Activated CD4-positive, alpha-beta T cell treated with anti-CD3 and anti-CD28 coated beads, Interleukin-2, amount 50 U/mL, for 24 hours (primary cell): Measurements from ENCODE around the gene SORBS1.

Experiments used
- DNase-seq, 2 donors: peaks; one replicate each; pipeline ENCODE4 v3.0.0-alpha.2; 2020; ENCODE audit warnings: low read depth in 1 of 2, low spot score in 1 of 2

The SORBS1 gene

DNA sequence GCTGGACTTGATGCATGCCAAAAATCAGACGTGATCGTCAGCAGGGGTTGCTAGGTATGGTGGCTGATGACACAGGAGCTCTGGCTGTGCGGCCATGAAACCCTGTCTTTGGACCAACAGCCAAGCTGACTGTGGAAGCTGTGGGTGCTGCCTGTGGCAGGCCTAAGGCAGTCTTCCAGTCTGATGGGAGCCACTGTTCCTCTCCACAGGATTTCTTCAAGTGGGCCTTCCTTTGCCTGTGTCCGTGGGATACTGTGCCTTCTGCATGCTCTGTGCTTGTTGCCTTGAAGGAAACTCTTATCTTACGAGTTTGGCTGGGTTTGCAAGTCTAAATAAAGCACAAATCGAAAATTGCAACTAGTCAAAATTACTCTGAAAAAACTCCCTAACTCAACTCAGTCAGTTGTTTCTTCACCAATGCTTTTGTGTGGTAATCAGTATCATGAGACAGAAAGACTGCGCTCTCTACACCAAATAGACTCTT is 168.4 kb downstream of the SORBS1 start:
- no peak for DNase-seq

DNA sequence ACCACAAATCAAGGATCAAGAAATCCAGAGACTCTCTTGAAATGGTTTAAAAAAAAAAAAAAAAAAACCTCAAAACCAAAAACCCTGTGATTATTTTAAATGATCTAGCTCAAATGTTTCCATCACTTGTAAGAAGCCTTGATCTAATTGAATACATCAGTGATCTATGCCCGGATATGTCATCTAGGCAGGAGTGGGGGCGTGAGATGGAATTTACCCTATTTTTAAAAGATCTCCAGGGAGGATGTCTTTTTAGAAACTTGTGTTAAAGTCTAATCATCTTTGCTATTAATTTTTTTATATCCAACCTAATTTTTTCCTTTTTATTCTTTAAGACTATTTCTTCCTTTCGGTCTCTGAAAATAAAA is 169.0 kb downstream of the SORBS1 start:
- DNase-seq = no peak

DNA sequence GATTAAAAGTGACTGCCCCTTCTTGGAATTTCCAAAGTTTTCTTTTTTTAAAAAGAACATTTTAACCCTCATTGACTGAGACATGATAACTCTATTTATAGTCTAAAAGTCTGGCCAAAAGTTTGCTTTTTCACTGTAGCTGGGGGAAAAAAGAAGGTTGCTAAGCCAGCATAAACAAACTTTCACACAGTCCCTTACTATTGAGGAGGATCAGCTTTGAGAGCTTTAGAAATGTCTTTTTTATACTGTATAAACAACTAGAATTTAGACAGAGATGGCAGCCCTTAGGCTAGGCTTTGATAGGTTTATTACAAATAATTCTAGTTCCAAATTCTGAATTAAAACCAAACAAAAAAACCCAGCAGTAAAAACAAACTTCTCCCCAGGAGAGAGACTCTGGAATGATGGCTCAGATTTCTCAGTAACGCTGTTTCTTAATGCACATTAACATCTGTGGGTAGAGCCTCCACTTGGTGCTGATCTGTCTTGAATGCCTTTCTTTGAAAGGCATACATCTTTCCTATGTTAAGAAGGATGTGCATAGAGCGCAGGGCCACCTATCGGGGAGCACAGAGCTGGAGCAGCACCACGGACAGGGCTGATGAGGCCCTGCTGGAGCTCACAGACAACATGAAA is 169.5 kb downstream of the SORBS1 start:
- no peak for DNase-seq

DNA sequence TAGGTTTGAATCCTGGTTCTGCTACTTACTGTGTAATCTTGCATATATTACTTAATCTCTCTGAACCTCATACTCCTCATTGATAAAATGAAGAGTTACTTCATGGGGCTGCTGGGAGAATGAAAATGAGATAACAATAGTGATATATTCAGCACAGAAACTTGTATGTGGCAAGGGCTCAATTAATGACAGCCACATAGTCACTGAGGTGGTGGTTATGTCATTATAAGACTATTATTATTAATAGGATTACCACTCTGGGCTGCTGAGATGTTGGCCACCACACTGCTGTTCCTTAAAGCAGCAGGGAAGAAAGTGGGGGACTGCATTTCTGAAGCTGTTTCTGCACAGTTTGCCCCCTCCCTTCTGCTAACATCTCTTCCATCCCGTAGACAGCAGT is 170.0 kb downstream of the SORBS1 start:
- no peak for DNase-seq

DNA sequence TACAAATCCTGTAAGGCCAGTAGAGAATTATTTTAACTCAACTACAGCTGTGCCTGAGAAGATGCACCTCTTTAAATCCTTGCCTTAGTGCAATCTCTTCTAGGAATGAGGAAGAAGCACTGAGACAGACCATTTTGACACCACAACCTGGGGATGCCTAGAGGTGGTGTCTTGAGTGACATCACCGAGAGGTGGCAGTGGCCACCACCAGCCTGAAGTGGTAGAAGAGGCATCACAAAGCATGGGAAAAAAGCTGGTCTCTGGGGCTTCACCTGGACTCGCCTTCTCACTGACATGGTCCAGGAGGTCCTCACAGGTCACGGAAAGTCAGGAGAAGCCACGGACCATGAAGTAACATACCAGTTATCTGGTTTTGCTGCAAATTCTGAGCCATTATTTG is 171.2 kb downstream of the SORBS1 start:
- no peak for DNase-seq

DNA sequence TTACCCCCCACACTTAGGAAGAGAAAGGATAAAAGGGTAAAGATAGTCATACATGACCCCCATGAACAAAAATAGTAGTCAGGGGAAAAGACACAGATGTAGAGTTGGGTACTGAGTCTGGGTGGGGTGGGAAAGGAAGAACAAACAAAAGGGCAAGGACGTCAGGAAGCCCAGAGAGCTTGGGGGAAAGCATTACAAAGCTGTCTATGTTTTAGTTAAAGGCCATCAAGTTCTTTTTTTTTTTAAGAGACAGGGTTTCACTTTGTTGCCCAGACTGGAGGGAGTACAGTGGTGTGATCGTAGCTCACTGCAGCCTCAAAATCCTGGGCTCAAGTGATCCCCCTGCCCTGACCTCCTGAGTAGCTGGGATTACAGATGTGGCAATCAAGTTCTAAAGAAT is 172.0 kb downstream of the SORBS1 start:
- DNase-seq = no peak

DNA sequence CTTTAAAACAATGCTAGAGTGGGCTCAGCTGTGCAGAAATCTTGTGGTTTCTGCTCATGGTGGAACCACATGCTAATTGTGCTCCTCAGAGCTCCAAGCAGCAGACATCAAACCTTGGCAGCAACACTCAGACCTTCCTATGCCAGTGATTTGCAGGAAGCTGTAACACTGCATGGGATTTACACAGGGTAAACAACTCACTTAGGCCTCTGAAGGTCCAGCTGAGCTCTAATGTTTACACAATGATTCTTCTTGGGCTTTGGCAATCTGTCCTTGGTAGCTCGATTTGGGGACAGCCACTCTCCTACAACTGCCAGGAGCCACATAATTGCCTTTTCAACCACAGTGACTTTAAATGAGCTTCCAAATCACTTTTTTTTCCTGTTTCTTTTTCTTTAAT is 172.6 kb downstream of the SORBS1 start:
- no peak for DNase-seq

DNA sequence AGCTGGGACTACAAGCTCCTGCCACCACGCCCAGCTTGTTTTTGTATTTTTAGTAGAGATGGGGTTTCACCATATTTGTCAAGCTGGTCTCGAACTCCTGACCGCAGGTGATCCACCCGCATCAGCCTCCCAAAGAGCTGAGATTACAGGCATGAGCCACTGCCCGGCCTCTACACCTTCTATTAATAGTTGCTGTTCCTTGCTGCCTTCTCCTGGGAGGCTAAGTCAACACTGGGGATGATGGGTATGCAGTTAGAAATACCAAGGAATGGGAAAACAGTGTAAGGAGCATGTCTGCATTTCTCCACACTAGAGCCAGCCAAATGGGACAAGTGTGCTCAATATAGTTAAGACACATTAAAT is 173.1 kb downstream of the SORBS1 start:
- DNase-seq = no peak

DNA sequence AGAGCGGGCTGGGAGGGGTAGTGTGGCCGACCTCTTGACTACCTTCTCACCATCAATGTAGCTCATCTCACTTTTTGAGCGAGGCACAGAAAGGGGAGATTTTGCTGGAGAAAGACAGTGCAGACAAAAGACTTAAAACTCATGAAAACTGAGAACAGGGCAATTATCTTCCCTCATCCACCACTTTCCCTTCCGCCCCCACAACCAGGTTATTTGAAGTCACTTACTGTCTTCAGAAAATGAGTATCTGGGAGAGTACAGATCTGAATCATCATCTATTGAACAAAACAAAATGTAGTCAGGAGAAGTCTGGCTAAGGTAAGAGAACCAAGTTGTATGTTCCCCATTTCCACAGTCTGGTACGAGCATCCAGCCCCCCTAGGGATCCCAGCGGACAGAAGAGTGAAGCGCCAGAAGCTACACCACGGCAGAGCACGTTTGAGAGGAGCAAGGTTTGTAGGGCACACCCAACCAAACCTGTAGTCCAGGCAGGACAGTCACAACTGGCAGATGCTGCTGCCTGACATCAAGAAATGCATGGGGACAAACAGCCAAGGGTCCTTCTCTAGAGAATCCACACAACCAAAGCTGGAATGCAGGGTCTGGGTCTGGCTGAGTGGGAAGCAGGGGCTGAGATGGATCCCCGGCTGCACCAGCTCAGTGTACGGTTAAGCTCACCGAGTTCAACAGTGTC is 177.0 kb downstream of the SORBS1 start:
- no peak for DNase-seq

DNA sequence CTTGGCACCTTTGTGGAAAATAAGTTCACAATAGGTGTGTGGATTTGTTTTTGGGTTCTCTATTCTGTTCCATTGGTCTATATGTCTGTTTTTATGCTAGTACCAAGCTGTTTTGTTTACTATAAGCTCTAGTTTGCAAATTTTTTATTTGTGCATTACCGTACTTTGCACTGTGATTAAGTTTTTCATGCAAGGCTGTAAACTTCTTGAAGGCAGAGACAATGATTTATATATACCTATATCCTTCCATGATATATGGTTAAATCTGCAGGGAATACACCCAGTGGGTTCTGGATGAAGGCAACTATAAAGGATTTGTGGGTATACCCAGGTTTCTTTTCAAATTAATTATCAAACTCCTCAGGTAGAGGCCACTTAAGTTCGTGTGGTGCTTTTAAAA is 178.6 kb downstream of the SORBS1 start:
- no peak for DNase-seq

DNA sequence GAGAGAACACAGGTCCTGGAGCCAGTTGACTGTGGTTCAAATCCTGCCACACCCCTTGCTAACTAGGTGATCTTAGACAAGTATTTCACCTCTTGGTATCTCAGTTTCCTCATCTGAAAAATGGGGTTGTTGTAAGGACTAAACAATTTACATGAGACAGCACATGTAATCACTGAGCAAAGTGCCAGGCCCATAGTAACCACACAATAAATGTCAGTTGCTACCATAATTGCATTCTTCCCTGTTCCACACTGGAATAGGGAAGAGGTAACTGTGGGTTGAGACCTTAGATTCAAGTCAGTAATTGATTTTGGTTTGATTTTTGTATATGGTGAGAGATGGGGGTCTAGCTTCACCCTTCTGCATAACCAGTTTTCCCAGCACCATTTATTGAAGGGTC is 179.0 kb downstream of the SORBS1 start:
- DNase-seq = no peak

DNA sequence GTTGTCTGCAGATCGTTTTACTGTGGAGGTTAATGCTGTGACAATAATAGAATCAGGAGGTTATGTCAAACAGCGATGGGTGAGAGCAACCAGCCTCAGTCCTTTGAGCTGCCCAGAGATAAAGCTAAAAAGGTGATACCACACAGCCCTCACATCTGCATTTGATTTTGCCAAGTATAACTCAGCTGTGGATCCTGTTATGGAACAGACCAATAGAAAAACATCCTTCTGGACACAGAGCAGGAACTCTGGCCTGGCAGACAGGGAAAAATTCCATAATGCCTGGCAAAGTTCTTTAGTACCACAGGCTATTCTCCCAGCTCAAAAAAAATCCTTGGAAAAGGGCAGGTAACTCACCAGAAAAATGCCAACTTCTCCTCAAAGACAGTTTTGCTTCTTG is 183.2 kb downstream of the SORBS1 start:
- no peak for DNase-seq

DNA sequence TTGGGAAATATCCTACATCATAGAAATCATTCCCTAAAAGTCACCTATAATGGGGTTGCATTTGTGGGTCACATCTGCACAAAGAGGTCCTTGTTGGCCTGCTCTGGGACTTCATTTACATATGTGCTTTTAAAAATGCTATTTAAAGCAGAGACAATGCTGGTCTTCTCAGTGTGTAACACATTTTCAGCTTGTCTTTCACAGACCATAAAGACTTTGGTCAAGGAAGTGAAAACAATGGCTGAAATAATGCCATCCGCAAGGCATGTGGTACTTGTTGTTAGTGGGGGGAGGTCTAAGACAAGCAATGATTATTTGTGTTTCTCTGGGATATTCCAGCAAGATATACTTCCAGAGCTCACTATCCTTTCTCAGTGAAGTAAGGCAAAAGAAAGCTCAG is 185.8 kb downstream of the SORBS1 start:
- no peak for DNase-seq

DNA sequence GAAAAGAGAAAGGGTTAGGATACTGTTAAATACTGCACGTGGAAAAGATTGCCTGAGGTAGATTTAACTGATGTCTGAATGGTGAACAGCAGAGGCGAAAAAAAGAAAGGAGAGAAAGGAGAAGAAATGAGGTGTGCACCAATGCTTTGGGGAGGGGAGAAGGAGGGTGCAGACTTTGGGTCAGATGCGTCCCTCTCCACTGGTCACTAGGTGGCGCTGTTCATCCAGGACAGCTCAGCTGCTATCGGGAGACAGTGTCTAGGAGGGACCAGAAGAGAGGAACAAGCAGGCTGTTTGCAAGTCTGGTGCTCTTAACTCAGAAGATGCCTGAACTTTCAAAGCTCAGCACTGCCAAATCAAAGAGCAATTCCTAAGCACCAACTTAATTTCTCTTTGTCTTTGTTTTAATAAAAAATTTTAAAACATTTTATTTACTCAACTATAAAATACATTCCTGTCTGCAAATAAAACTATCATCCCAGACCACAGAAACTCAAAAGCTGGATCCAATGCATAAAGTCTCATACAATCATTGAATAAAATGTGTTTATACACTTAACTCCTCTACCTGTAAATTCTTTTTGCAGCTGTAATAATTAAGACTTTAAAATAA is 186.5 kb downstream of the SORBS1 start:
- DNase-seq = peak in 1 of 2 donors; percentile 54

DNA sequence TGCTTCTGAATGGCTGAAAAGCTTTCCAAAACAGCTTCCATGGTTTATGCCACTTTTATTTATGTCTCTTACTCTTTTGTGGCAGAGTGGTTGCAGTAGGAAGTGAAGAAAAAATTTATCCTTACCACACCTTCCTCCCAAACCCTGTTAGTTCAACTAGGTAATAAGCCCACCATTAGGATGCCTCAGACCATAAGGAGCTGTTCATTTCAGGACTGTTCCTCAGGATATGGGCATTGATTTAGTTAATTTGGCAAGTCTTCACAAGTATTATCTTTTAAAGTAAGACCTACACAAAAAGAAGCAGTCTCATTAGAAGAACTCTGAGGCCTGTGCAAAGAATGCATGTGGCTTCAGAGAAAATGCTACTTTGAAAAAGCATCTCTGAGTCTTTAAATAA is 187.5 kb downstream of the SORBS1 start:
- DNase-seq = no peak

DNA sequence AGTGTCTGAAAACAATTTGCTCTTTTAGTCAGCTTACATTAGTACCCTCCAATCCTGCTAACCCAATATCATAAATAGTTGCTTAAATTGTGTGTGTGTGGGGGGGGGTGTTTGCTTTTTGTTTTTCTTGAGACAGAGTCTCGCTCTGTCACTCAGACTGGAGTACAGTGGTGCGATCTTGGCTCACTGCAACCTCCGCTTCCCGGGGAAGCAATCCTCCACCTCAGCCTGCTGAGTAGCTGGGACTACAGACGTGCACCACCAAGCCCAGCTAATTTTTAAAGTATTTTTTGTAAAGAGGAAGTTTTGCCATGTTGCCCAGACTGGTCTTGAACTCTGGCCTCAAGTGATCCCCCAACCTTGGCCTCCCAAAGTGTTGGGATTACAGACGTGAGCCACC is 196.8 kb downstream of the SORBS1 start:
- DNase-seq = no peak

DNA sequence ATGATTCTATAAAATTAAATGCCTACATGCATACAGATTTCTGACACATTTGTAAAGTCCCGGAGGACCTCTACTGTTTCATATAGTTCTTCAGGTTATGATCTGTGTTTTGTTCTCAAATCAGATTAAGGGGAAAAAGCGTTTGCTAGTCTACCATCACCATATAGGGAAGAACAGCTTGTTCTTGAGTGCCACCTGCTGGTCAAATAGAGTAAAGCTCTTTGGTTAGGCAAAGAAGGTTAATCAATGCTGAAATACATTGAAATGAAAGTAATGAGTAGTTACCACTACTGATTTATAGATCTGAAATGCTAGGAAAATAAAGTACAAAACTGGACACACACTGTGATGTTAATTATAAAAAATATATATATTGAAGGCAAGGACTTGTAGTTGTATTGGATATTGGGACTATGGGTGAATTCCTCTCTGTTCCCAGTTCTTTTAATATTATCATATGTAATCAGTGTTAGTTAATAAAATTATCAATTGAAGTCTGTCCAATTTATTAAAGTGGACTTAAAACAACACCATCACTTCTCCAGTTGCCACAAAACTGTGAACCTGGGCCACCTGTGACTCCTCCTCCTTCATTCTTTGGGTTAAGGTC is 197.8 kb downstream of the SORBS1 start:
- peak in 1 of 2 donors; percentile 50 for DNase-seq

DNA sequence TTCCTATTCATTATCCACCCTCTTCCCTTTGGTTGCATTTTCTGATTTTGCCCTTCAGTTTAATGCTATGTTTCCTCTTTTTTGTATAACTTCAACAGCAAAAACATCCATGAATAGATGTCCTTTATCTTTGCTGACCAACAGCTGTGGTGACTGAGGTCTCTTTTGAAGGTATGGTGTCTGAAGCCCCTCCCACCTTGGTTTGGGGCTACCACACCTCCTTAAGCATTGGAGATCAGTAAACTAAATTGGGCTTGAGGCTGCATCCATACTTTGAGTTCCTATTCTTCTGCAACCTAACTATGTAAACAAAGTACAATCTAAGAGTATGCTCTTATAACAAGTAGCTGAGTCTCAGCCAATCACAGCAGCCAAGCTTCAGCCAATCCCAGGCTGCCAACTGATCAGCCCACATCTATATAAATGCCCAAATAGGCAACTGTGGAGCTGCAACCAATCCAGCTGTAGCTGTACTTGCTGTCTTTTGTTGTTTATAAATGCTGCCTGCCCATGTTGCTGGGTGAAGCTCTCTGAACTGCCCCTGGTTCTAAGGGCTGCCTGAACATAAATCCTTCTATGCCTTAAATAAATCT is 201.0 kb downstream of the SORBS1 start:
- DNase-seq = no peak

DNA sequence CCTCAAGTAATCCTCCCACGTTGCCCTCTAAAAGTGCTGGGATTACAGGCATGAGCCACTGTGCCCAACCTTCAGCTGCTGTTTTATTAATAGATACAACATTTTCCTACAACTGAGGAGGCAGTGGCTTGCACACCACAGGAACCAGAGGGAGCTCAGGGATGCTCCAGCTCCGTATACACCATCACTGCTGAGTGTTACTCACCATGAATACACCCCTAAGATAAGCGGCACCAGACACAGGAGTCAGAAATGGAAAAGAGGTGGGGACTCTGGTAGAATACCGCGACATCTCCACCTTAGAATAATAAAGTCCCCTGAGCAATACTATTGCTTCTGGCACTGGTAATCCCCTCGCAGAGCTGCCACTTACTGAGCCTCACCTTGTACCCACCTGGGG is 201.7 kb downstream of the SORBS1 start:
- no peak for DNase-seq

DNA sequence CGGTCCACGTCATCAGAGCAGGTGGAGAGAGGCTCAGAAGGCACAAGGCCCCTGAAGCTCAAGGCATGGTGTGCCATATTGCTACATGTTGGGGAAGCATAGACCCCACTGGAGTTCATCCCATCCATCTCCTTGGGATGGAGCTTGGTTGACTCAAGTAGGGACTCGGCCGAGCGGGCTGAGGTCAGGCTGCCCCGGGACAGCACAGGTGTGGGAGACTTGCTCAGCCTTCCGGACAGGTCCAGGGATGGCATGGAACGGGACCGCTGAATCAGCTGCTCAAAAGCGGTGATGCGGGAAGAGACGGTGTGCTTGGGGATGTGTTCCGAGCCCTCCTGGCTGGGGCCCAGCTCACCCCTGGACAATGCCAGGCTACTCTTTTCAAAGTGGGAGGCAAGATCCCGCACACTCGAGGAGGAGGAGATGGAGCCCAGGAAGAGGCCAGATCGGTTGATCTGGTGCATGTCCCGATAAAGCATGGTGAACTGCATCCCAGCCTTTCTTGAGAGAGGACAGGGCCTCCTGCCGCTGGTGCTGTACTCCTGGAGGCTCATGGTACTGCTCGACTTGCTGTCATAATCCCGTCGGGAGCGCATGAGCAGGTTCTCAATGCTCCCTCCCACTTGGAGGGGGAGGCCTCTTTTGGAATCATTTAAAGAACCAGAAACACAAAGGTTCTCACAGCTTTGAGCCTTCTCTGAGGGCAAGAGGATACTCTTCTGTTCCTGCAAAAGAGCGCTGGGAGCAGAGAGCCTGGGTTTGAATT is 204.8 kb downstream of the SORBS1 start:
- DNase-seq = no peak

DNA sequence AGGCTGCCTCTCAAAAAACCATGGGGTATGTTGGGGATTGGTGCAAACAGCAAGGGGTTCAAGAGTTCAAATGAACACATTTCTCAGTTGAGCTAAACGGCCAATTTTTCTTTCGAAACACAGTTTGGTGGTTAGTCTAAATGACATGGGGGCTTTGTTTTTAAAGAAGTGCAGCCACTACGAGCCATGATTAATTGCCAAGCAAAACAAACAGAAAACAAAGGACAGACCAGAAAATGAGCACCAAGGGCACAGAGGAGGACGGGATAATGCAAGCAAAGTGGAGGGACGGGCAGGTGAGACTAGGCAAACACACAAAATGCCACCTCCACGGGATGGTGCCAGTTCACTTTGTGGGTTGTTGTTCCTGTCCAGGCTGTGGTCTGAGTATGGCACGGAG is 205.9 kb downstream of the SORBS1 start:
- DNase-seq = no peak
